H7 (cell line): ENCODE data around the gene CREB5. TPM values are rescaled to one million over a fixed set of nuclear protein-coding genes. Genes with fewer than 3 reads are reported as not detected.
"Not testable (repeated sequence)": the region's sequence is repeated elsewhere in the genome, so short reads cannot be mapped to it uniquely, and the experiment has no call there.

Experiments
- DNase-seq: peaks from one replicate; pipeline ENCODE4 v3.0.0; 2012
- H3K27me3 ChIP-seq: 2 replicates; pipeline ENCODE4 v1.6.0; 2011; ENCODE audit warnings: mild to moderate bottlenecking, low read length; ENCODE audit not compliant: control insufficient read depth, insufficient read depth
- H3K36me3 ChIP-seq: replicated peaks from 2 replicates; pipeline ENCODE4 v1.5.1; 2011; ENCODE audit warnings: low read length; ENCODE audit not compliant: control insufficient read depth, insufficient read depth
- H3K4me3 ChIP-seq: 2 replicates; pipeline ENCODE4 v1.5.1; 2011; ENCODE audit warnings: low read depth, mild to moderate bottlenecking, control low read depth, low read length, moderate library complexity; ENCODE audit not compliant: insufficient read depth
- total RNA-seq: library from RNA; depleted of rRNA; stranded (reverse); fragments of >200 nt; shearing (Covaris generic); gene quantifications from 2 replicates; pipeline ENCODE4 v1.2.3, GENCODE V29; 2014

CREB5 gene
- total RNA-seq, 1 experiment from 2014 or later, result 1.8 TPM

DNA sequence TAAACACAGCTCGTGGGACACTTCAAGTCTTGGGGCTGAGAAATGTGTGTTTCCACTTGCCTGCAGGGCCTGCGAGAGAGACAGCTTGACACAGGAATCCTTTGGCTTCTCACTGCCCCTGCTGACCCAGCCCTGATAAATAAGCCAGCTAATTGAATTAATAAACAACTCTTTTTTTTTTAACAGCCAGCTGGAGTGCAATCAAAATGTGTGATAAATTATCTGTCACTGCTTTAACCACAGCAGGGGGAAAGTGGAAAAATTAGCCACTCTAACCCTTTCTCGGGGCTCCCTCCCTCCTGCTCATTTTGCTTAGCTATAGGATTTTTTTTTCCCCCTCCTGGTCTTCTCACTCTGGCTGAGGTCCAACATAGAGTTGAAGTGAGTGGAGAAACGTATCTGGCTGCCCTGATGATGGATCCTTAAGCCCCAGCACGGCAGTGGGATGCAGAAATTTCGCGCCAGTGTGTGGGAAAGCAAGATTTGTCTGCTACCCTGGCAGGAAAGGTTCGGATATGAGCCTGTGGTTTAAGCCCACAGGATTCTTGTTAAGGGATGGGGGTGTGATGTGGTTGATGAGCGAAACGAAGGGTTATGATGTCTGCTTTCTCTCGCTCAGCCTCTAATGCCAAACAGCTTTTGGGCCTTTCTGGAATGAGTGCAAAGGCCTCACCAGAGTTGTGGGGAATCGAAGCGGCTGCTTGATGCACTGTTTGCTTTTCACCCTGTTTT lies 372.0 kb downstream of the CREB5 start:
- DNase-seq, result no peak
- no peaks in the 10 kb centered on the region for H3K36me3 ChIP-seq
- H3K27me3 ChIP-seq, result no peaks in the 10 kb centered on the region
- no peak overlapping the region for H3K4me3 ChIP-seq

DNA sequence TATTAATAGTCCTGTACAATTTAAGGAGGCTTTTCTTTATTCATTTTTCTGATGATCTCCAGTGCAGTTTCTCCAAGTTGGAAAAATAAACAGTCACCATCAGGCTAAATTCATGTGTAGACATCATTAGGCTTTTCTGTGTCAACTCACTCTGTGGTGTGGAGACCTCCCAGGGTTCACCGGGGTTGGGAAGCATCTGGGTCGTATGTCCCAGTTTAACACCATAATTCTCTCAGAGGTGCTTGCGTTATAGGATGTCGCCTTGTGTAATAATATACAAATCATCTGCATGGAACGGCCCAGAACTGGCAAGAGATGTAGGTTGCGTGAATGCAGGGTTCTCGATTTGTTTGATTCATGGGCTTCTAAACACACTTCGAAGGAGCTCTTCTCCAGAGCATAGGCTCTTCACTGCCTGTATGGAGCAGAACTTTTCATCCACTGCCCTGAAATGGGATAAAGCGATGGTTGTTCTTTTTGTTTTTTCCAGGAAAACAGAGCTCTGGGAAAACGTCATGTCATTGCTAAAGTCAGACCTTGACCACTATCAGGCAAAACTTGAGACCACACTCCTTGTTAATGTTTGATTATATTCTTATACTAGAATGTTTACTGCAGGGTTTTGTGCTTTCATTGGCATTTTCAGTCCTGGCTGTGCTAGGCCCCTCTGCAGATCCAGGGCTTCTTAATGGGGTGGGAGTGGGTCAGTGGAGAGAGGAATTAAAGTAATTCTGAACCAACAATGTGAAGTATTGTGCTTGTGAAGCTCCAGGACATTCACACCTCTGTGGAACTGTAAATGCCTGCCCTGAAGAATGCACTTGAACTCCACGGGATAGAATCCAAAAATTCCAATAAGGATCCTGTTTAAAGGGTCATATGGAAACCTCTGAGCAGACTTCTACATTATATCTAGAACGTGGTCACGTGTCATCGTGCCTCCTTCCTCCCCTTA lies 373.0 kb downstream of the CREB5 start:
- no peak for DNase-seq

DNA sequence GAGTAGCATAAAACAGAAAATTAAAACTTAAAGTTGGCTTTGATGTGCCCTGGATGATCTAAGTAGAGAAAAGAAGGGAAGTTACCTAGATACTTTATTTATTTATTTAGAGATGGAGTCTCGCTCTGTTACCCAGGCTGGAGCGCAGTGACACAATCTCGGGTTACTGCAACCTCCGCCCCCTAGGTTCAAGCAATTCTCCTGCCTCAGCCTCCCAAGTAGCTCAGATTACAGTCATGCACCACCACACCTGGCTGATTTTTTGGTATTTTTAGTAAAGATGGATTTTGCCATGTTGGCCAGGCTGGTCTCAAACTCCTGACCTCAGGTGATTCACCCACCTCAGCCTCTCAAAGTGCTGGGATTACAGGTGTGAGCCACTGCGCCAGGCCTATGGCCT lies 373.8 kb downstream of the CREB5 start:
- not testable (repeated sequence) for H3K4me3 ChIP-seq, H3K36me3 ChIP-seq, DNase-seq, H3K27me3 ChIP-seq

More for the DNA sequence above, 373.0 kb downstream of the CREB5 start:
- H3K27me3 ChIP-seq, result no peaks in the 10 kb centered on the region
- H3K36me3 ChIP-seq, result no peaks in the 10 kb centered on the region
- H3K4me3 ChIP-seq, result no peak overlapping the region

DNA sequence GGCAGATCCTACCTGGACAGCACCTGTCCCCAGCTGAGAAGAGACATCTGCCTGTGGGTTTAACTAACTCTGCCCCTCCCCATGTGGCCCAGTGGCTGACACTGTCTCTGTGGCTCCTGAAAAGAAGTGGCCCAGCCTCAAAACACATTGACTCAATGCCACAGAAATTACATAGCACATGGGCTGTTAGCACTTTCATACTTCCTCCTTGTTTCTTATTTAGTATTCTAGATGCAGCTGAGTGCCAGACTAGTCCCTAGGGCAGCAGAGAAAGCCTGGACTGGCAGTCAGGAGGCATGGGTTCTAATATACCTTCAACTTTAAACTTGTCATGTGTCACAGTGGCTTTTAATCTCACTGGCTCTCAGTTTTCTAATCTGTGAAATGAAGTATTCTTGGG lies 374.8 kb downstream of the CREB5 start:
- Histone ChIP-seq H3K4me3 (no peak overlapping the region), H3K36me3 (no peaks in the 10 kb centered on the region), H3K27me3 (no peaks in the 10 kb centered on the region)
- DNase-seq, result no peak

DNA sequence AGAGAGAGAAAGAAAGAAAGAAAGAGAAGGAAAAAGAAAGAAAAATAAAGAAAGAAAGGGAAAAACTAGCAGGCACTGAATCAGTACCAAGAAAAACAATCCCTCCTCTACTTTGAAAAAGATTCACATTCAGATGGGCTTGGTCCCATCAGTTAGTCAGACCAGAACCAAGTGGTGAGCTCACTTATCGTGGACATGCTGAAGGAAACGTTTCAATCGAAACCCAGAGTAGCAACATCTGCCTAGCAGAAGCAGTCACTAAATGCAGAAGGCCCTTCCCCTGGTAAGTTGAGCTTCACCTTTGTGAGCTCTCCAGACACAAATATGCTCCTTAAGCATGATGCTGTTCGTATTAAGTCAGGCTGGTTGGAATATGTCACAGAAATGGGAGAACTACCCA lies 378.1 kb downstream of the CREB5 start:
- H3K36me3 ChIP-seq, result no peaks in the 10 kb centered on the region
- no peak for DNase-seq
- H3K4me3 ChIP-seq, result no peak overlapping the region
- H3K27me3 ChIP-seq, result no peaks in the 10 kb centered on the region; the same call in 1 of the 2 replicates

DNA sequence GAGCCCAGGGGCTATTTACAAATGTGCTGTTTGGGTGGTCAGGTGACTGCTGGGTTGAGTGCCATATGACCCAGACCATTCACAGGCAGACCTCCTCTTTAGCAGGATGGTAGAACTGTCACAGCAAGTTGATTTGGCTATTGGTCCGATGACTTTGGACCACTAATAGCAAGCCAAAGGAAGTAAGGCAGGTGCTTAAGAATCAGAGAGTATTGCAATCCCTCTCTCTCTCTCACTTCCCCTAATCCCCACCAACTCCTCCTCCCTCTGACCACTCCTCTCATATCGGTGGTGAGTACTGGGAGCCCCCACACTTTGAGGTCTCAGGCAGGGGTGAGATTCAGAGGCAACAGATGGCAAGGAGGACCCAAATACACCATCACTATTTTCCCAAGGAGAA lies 380.5 kb downstream of the CREB5 start:
- H3K36me3 ChIP-seq, result no peaks in the 10 kb centered on the region
- no peak overlapping the region for H3K4me3 ChIP-seq
- no peaks in the 10 kb centered on the region; the same call in 1 of the 2 replicates for H3K27me3 ChIP-seq
- DNase-seq, result no peak

DNA sequence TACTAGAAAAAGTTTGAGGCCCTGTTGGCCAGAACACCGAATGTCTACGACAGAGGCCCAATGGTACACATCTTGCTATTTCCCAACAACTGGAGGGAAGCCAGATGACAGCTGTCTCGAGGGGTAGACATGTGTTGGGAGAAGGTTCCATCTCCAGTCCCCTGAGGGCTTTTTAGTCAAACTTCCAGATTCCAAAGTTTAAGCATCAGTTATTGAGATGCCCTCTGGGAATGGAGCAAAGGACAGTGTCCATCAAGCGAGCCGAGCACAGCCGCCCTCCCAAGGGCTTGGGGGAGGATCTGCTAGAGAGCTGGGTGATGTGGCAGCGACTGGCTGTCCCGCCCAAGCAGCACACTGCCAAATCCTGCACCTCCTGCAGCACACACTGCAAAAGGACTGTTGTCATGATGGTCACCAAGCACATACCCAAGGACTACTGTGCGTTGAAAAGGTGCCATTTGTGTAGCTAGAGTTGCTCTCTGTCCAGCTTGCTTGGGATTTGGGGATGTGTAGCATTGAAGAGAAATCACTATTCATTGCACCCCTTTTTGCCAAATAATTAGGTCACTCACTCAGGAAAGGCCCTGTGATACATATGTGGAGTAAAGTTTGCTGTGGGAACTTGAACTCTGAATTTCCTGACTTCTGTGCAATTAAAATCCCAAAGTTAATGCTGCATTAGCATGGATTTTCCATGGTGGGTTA lies 381.2 kb downstream of the CREB5 start:
- no peaks in the 10 kb centered on the region for H3K36me3 ChIP-seq
- no peak overlapping the region for H3K4me3 ChIP-seq
- no peak for DNase-seq
- no peaks in the 10 kb centered on the region; the same call in 1 of the 2 replicates for H3K27me3 ChIP-seq

DNA sequence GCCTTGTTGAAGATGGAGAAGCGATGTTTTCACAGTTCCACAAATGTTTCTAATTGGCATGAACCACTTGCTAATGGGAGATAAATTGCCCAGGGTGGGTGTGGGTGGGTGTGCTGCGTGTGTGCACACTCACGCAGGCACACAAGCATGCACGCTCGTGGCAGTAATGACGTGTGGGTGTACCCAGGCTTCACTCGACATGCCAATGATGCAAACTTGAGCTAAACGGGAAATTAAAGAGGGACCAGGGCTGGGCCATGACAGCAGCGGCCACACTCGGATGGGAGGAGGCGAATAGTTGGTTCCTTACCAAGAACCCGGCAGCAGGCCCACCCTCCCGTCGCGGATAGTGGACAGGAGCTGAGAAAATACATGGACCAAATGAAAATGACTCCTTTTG lies 386.0 kb downstream of the CREB5 start:
- no peak for DNase-seq
- H3K36me3 ChIP-seq, result no peaks in the 10 kb centered on the region
- H3K27me3 ChIP-seq, result no peaks in the 10 kb centered on the region
- H3K4me3 ChIP-seq, result no peak overlapping the region

DNA sequence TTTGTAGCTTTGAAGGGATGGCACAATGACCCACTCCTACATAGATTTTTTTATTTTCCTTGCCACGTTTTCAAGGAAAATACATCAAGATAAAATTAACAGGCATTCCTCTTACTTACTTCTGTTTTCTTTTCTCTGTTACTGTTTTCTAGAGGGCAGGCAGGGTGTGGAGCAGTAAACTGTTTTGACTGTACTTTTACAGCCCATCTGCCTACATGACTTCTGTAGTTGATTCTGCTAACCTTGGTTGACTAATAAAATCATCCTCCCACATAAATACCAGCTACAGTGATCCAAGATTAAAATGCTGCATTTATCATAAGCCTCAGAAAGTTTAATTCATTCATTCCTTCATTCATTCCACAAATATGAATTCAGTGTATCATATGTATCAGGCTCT lies 387.3 kb downstream of the CREB5 start:
- no peak overlapping the region for H3K4me3 ChIP-seq
- no peaks in the 10 kb centered on the region for H3K36me3 ChIP-seq
- H3K27me3 ChIP-seq, result no peaks in the 10 kb centered on the region
- no peak for DNase-seq

DNA sequence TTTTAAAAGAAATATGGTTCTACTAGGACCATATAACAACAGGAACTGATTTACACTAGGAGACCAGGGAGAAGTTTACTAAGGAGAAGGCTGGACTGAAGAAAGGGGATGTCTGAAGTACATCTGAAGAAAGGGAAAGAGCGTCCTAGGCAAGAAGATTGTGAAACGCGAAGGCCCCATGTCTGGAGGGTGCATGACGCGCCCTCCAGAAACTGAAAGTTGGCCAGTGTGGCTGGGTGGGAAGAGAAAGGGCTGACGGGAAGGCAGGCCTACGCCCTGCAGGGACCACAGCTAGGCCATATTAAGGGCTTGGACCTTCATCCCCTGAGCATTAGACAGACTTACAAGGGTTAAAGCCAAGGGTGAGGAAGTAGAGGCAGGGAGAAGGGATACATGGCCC lies 387.8 kb downstream of the CREB5 start:
- Histone ChIP-seq H3K4me3 (no peak overlapping the region), H3K36me3 (no peaks in the 10 kb centered on the region), H3K27me3 (no peaks in the 10 kb centered on the region)
- DNase-seq, result no peak

DNA sequence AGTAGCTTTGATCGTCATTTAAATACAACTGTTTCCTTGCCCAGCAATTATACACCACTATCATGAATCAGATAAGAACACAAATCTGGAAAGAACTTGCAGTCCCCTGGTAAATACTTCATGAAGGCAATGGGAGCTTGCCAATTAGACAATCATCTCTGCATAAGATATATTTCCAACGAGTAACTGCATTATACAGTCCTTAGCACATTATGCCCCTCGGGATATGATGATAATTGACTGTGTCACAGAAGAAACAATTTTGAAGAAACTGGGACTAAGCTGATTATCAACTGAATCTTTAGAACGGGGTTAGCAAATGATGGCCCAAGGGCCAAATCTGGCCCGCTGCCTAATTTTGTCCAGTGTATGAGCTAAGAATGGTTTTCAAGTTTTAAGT lies 390.1 kb downstream of the CREB5 start:
- Histone ChIP-seq H3K27me3 (no peaks in the 10 kb centered on the region), H3K4me3 (no peak overlapping the region), H3K36me3 (no peaks in the 10 kb centered on the region)
- no peak for DNase-seq

DNA sequence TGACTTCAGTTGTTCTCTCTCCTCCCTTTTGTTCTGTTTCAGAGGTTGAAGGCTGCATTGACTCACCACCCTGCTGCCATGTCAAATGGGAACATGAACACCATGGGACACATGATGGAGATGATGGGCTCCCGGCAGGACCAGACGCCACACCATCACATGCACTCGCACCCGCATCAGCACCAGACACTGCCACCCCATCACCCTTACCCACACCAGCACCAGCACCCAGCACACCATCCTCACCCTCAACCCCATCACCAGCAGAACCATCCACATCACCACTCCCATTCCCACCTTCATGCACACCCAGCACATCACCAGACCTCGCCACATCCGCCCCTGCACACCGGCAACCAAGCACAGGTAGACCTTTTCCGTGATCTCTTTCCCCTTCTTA lies 391.8 kb downstream of the CREB5 start:
- H3K36me3 ChIP-seq, result no peaks in the 10 kb centered on the region
- no peaks in the 10 kb centered on the region for H3K27me3 ChIP-seq
- H3K4me3 ChIP-seq, result no peak overlapping the region
- DNase-seq, result no peak

DNA sequence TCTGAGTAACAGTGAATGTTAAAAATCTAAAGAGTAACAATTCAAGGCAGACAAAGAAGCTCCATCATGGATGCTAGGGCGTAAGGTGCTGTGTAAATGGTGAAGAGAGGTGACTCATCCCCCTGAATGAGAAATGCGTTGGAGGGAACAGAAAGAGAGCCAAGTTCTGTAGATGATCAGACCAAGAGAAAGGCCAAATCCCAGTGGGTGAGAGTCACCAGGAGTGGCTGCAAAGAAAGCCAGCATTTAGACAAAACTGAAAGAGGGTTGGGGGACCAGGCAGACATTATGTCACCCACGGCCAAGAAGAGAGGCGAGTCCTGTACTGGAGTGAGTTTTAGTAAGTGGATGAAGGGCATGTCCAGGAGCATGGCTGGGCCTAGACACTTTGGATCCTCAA lies 392.7 kb downstream of the CREB5 start:
- H3K27me3 ChIP-seq, result no peaks in the 10 kb centered on the region
- H3K4me3 ChIP-seq, result no peak overlapping the region
- H3K36me3 ChIP-seq, result no peaks in the 10 kb centered on the region
- no peak for DNase-seq

DNA sequence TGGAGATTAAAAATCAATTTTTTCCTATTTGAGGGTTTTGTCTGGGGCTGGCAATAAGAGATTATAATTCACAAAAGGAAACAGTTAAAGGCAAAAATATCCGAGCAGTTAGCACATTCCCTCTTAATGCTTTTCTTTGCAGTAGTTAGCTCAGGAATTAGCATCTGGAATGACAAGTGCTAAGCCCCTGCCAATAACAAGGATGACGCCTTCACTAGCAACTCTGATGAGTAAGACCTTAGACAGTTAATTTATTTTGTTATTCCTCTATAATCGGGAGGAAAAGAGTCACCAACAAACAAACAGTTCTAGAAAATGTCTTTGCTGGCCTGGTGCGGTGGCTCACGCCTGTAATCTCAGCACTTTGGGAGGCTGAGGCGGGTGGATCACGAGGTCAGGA lies 394.5 kb downstream of the CREB5 start:
- H3K36me3 ChIP-seq, result no peaks in the 10 kb centered on the region
- H3K4me3 ChIP-seq, result no peak overlapping the region
- no peaks in the 10 kb centered on the region for H3K27me3 ChIP-seq
- DNase-seq, result no peak
